GM10266 (cell line): ENCODE data around the gene OTUB1.

Source experiments
- DNase-seq: peaks from one replicate; pipeline ENCODE4 v3.0.0; 2012; ENCODE audit errors: extremely low spot score
- CTCF ChIP-seq: IDR thresholded peaks from 2 replicates; pipeline ENCODE4 v1.5.1; 2012; ENCODE audit warnings: mild to moderate bottlenecking, low read depth; ENCODE audit not compliant: control insufficient read depth, insufficient read depth; ENCODE audit errors: missing control alignments

OTUB1 gene

GRCh38 chr11:64011371-64011770 lies 25.1 kb downstream of the OTUB1 start:
- no peak for TF ChIP-seq CTCF
- no peak for DNase-seq

- DNase-seq, result no peak
- TF ChIP-seq CTCF, result no peak
Observed at GRCh38 chr11:64013141-64013896, 27.1 kb downstream of the OTUB1 start.

- no peak for DNase-seq
- TF ChIP-seq CTCF, result no peak
Observed at GRCh38 chr11:64014356-64014755, 28.1 kb downstream of the OTUB1 start.

- no peak for DNase-seq
- no peak for TF ChIP-seq CTCF
Observed at GRCh38 chr11:64015510-64015909, 29.3 kb downstream of the OTUB1 start.

GRCh38 chr11:64015935-64016845 lies 30.0 kb downstream of the OTUB1 start:
- no peak for TF ChIP-seq CTCF
- DNase-seq, result no peak

GRCh38 chr11:64017945-64018224 lies 31.6 kb downstream of the OTUB1 start:
- DNase-seq, result no peak
- no peak for TF ChIP-seq CTCF

GRCh38 chr11:64018310-64018709 lies 32.1 kb downstream of the OTUB1 start:
- DNase-seq, result no peak
- no peak for TF ChIP-seq CTCF
